HPDE6-E6E7 (cell line): ENCODE results near the gene ATP12A.

Experiments used
- DNase-seq: peaks from one replicate; pipeline ENCODE4 v3.0.0; 2011; ENCODE audit warnings: missing footprints; ENCODE audit errors: extremely low spot score

Gene ATP12A

DNA sequence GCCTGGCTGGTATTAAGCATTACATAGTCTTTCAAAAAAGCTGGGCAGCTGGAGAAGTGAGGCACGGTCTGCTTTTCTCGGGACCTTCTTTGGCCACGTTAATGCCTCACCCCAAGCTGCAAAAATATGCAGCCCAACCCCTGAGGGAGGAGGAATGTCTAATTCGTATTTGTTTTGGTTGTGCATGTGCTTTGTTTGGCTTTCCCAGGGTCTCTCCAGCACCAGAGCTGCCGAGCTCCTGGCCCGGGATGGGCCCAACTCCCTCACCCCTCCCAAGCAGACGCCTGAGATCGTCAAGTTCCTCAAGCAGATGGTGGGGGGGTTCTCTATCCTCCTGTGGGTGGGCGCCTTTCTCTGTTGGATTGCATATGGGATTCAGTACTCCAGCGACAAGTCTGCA is 7.9 kb downstream of the ATP12A start:
- no peak for DNase-seq

DNA sequence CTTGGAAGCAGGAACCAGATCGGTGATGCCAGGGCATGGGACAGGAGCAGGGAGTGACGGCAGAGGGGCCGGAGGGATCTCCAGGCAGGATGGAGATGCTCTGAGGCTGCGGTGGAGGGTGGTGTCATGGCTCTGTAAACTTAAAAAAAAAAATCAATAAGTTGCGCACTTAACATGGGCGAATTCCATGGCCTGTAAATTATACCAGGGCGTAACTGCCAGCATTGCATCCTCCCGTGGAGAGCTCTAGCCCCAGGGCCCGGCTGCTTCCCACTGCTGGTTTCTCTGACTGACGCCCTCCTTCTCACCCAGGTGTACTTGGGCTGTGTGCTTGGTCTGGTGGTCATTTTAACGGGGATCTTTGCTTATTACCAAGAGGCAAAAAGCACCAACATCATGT is 8.7 kb downstream of the ATP12A start:
- no peak for DNase-seq

DNA sequence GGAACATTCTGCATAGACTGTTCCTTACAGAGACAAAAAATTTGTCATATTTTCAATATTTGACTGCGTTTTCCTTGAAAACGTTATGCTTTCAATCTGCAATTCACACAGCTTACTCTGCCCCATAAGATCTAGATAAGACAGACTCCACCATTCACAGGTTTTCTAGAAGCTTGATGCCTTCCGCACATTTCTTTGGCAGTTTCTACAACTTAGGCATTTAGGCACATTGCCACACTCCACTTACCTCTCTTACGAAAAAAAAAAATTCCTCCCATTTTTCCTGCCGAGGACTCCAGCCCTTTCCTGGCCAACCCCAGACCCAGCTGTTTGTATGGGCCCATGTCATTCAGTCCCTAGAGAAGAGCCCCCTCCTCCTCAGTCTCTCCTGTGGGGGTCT is 11.2 kb downstream of the ATP12A start:
- no peak for DNase-seq

DNA sequence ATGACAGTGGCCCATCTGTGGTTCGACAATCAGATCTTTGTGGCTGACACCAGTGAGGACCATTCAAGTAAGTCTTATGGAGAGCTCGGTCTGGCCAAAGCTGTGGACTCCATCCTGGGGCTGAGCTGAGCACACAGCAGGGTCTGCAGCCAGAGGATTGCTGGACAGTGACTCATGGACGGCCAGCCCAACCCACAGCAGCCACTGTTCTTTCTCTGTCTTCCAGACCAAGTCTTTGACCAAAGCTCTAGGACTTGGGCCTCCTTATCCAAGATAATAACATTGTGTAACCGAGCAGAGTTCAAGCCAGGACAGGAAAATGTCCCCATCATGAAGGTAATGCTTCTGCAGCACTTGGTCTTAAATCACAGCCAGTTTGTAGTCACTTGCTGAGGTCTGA is 12.4 kb downstream of the ATP12A start:
- no peak for DNase-seq

DNA sequence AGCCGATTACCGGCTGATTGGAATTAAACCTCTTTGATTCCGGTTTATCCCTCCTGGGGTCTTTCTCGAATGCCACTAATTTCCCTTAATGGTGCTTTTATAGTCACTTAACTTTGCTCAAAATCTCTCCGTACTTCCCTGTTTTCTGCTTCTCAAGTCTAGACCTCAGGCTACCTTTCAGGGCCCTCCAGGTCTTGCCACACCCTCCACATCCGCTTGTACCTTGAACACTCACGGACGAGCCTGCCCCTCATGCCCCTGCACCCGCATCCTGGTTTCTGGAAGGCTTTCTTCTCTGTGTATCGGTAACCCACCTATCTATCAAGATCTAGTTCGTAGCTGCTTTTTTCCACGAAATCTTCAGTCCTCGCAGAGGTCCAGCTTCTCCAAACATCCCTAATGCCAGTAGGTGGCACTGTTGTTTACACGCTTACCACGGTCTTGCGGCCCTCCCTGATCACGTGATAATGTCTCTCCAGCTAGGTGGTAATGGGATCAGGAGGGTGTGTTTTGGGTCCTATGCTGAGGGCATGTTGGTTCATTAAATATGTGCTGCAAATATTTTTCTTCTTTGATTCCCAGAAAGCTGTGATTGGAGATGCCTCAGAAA is 13.8 kb downstream of the ATP12A start:
- no peak for DNase-seq

DNA sequence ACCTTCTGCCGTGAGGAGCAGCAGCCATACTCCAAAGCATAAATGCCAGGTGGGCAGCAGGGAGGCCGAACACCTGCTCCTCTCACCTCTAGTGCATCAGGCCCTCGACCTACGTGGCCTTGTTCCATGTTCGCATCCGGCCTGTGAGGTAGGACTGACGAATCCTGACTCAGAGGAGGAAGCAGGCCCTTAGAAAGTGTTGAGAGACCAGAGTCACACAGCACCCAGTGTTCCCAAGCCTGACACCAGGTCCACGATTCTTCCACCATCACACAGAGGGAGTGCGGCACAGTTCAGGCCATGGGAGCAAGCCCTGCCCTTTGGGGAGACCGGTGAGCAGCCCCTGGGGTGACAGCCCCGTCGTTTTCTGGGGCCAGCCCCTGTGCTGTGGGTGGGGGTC is 14.7 kb downstream of the ATP12A start:
- DNase-seq, result no peak

DNA sequence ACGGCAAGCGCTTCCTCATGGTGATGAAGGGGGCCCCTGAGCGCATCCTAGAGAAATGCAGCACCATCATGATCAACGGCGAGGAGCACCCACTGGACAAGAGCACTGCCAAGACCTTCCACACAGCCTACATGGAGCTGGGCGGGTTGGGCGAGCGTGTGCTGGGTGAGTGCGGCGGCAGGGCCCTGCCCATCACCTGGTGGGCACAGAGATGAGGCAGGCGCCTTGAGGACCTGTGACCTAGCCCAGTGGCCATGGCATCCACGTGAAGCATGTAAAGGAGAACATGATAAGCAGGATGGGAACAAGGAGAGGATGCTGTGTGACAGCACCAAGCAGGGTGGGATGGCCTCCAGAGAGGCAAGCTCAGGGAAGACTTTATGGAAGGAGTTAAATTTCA is 18.5 kb downstream of the ATP12A start:
- DNase-seq, result no peak

DNA sequence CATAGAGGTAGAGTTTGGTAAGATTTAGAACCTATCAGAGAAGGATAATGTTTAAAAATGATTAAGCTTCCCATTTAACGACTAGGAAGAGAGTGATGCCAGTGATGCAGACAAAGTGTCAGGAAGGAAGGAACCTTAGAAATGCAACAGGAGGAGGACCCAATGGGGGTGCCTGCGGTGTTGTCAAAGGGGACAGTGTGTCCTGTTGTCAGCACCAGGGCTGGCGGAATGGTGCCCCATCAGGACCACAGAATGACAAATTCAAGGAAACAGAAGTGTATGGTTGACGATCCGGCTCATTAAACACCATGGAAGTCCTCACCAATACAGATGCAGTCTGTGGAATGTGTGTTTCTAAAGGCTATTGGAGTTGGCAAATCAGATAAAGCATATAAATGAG is 19.3 kb downstream of the ATP12A start:
- DNase-seq, result no peak

DNA sequence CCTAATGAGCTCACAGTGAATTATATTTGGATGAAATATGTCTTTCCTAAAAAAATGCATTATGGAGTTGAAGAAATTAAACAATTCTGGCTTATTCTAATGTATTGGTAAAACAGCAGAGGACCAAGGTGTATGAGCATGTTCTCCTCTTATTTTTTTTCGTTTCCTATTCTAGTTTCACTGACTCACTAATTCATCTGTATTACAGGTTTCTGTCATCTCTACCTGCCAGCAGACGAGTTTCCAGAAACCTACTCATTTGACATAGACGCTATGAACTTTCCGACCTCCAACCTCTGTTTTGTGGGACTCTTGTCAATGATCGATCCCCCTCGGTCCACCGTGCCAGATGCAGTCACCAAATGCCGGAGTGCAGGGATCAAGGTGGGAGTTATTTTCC is 20.3 kb downstream of the ATP12A start:
- no peak for DNase-seq

DNA sequence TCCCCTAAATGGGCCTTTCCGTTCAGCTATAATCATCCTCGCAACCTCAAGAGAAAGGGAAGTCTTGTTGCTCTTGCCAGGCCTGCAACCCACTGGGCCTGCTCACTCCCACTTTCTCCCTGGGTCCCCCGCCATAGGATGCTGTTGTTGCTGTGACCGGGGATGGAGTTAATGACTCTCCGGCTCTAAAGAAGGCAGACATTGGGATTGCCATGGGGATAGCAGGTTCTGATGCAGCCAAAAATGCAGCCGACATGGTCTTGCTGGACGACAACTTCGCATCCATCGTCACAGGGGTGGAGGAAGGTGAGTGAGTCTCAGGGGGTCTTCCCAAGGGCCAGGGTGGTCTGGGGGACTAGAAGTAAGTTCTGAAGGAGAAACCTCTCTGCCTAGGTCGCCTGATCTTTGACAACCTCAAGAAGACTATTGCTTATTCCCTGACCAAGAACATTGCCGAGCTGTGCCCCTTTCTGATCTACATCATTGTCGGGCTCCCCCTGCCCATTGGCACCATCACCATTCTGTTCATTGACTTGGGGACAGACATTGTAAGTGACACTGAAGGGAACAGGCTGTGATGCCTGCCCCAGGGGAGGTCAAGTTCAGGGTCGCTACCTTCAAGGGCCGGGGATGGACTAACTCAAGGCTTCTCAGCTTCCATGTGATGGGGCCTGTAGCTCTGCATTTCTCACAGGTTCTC is 26.8 kb downstream of the ATP12A start:
- DNase-seq, result no peak

DNA sequence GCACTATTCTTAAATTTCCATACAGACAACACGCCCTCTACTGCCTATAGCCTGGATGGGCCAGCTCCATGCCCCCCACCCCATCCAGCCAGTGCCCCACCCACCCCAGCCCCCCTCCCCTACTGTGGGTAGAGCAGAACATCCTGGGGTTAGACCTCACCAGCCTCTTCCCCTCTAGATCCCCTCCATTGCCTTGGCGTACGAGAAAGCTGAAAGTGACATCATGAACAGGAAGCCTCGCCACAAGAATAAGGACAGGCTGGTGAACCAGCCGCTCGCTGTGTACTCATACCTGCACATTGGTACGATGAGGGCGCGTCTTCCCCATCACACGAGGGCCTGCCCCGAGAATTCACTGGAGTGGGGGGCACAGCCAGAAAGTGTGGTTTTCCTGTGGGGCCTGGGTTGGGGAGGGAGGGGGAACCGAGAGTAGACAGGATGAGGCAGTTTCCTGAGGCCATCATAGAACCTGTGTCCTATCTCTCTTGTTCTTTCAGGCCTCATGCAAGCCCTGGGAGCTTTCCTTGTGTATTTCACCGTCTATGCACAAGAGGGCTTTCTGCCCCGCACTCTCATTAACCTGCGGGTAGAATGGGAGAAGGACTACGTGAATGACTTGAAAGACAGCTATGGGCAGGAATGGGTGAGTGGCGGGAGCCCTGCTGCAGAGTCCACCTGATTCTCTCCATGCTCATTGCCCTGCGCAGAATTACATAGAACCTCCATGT is 29.1 kb downstream of the ATP12A start:
- DNase-seq, result no peak

DNA sequence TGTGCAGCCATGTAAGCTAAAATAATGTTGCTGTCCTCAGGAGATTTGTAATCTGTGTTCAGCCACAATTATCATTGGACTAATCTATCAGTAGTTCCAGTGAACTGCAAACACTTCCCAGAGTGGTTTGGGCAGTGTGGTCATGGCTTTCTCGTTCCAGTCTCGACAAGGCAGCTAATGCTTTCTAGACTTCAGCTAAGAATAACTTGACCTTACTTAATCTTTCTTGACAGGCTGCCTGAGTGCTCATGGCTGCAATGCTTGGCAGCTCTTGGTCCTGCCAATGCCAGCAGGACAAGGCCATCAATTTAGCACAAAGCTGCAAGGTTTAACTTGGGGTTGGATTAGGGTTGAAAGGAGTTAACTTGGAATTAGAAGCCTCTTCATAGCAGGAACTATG is 32.8 kb downstream of the ATP12A start:
- DNase-seq, result no peak

DNA sequence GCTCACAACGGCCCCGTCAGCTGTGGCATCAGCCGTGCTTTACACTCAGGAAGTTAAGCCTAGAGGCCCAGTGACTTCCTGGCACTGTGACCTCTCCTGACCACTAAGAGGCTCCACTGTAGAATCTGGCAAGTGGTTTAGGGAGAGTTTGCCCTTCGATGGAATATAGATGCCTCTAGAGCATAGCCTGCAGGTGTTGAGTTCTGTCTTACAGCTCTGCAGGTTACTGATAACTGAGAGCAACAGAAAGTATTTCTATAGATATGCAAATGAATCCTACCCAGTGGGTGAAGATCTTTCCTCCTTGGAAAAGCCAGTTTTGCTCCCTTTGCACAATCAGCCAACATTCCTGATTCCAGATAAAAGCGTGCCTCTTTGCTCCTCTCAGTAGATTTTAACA is 35.8 kb downstream of the ATP12A start:
- DNase-seq, result no peak

DNA sequence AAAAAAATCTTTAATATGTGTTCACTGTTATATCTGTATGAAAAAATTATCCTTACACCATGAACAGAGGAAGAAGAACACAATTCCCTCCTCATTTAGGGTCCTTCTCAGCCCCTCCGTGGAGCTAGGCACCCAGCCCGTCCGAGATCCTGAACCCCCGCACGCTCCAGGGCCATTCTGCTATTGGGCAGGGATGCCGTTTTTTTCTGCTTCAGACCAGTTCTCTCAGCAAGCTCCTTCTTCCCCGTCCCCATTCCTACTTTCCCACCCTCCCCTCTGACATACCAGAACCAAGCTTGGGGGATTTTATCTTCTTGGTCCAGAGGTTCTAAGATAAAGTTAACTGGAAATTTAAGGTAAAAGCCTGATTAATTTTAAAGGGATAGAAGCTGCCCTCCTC is 36.2 kb downstream of the ATP12A start:
- no peak for DNase-seq

DNA sequence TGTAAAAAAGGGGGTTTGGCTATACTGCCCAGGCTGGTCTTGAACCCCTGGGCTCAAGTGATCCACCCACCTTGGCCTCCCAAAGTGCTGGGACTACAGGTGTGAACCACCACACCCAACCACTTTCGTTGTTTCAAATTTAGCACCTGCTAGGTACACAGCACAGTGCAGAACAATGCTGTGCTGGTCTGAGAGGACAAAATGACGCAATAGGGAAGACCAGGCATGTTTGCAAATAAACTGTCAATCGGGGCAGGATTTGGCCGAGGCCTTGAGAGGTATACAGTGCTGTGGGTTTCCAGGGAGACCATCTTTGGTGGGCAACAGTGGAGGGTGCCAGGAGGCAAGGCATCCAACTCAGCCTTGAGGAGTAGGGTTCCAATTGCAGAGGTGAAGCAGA is 37.0 kb downstream of the ATP12A start:
- no peak for DNase-seq

DNA sequence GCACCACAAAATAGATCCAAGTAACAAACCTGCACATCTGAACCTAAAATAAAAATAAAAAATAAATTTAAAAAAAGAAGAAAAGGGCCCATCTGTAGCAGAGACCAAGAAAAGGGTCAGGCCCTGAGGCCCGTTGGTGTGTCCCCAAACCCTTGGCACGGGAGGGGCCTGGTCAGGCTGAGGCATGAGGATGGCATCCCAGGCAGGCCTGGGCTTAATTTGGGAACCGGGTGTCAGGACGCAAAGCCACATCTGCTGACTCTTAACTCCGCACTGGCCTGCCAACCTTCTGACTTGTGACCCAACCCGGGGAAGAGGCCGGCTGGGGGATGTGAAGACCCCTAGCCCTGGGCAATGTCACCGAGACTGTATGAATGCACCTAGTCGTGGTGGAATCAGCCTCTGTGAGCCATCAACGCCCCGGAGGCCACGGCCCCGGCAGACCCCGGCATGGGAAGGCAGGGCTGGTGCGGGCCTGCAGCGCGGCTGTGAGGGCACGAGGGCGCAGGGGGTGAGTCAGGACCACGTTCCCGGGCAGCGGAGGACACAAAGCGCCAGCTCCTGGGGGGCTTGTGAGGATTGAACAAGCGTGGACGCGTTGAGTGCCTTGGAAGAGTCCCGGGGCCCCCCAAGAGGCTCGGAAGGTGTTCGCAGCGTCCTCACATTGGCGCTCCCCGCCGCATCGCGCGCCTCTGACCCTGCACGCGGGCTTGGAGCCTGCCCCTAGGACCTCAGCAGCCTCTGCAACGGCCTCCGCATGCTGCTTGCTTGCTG is 38.2 kb downstream of the ATP12A start:
- no peak for DNase-seq

DNA sequence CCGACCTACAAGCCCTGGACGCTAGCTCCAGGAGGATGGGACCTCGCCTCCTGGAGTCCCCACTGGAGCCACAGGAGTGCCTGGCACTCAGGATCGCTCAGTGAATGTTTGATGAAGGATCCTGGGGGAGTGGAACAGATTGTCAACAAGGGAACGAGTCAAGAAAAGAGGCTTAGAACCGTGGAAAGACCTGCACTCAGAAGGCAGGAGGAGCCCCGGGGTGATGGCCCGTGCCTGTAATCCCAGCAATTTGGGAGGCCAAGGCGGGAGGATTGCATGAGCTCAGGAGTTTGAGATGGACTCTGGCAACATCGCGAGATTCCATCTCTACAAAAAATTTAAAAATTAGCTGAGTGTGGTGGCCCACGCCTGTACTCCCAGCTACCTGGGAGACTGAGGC is 38.9 kb downstream of the ATP12A start:
- DNase-seq, result no peak

DNA sequence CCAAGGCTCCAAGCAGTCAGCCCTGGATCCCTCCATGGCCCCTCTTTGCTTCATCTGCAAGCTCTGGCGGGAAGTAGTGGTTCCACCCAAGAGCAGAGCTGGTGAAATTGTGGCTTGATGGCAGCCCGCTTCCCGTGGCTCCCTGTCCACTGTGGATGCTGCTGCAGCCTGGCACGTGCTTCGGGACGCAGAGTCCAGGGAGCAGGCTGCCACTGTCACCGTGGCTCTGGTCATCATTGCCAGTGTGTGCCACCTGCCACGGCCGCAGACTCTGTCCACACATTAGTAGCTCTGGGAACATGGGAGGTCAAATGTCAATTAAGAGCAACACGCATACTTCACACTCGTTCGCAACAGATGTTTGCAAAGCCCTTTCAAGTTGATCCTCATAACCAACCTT is 43.0 kb downstream of the ATP12A start:
- DNase-seq, result no peak

DNA sequence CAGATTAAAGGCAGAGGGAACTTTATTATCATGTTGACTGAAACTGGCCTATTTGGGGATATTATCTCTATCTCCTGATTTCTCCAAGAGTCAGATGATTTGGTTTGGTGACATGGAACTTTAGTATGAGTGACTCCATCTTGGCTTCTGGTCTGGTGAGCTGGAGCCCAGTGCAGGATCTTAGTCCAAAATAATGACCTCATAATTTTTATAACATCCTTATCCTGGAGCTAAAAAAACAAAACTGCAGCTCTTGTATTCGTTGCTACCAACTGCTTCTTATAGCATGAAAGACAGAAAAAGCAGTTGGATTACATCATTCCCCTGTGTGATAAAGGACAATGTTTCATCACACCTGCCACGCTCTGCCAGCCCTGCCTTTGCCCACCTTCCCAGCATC is 44.5 kb downstream of the ATP12A start:
- DNase-seq, result no peak

DNA sequence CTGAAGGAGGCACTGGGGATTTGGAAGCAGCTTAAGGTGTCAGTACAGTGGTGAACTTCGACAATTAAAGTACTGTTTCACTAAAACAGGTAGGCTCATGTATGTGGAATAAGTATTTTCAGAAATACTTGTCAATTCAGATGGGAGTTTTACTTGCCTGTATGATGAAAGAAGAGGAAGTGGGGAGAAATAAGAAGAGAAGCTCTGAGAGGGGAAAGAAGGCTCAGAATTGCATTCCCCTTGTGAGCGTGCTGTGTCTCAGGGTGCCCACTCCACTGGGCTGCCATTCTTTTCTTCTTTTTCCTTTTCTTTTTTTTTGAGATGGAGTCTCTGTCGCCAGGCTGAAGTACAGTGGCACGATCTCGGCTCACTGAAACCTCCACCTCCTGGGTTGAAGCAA is 45.2 kb downstream of the ATP12A start:
- no peak for DNase-seq

DNA sequence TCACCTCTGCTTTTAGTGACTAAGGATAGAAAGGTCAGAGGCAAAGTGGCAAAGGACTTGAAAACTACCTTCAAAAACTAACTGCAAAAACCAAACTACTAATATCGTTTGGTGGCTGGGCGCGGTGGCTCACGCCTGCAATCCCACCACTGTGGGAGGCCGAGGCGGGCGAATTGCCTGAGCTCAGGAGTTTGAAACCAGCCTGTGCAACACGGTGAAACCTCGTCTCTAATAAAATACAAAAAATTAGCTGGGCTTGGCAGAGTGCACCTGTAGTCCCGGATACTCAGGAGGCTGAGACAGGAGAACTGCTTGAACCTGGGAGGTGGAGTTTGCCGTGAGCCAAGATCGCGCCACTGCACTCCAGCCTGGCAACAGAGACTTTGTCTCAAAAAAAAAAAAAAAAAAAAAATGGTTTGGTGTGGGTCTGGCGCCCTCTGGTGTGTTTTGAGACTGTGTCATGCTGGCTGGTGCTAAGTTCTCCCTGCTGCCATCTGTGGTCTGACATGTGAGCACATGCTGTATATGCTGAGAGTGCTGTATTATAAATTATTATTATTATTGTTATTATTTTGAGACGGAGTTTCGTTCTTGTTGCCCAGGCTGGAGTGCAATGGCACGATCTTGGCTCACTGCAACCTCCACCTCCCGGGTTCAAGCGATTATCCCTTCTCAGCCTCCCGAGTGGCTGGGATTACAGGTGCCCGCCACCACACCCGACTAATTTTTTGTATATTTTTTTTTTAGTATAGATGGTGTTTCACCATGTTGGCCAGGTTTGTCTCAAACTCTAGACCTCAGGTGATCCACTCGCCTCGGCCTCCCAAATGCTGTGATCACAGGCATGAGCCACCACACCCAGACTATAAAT is 47.8 kb downstream of the ATP12A start:
- DNase-seq, result peak; percentile 62
